Measurements from ENCODE around the gene RALGPS1. TPM values are rescaled to one million over a fixed set of nuclear protein-coding genes. Genes with fewer than 3 reads are reported as not detected.

RALGPS1 gene
- polyA plus RNA-seq, 2 of the 4 experiments (the other 2 are of a cell fraction) = 5.0 to 7.9 TPM

- CTCF ChIA-PET = interaction anchor here (0.8 to 2.1 kb wide), 3 partner anchors 11 to 45 kb away, joined by 3 to 6 read pairs (median 4); no protein-coding TSS in a partner anchor
- ATAC-seq (no peak), FAIRE-seq (no peak), DNase-seq (ENCODE audit: low read depth in 1 of 2, low spot score in 1 of 2) (no peak)
- Histone ChIP-seq H3K27ac (no peak overlapping the region), H3K4me3 (no peak overlapping the region), H3K9me3 (no peaks in the 10 kb centered on the region), H3K4me1 (peaks cover 1% of the 10 kb centered on the region; the same call in 2 of the 3 replicates), H3K4me2 (no peak overlapping the region)
- 89% methylated on average over 4 of the region's 4 CpGs for WGBS (ENCODE audit: missing lambda C conversion rate)
- POLR2A ChIA-PET = no interaction called here
- no peak for TF ChIP-seq ATOH8 (CRISPR knock-in tag; IDR thresholded peaks at IDR 0.05; ENCODE audit: low read depth)
- no peak for TF ChIP-seq GATA3 (IDR thresholded peaks at IDR 0.05; ENCODE audit: borderline replicate concordance)
- TF ChIP-seq PHF8 (IDR thresholded peaks at IDR 0.05; ENCODE audit: borderline replicate concordance, low read depth) = no peak
- TF ChIP-seq JUN (IDR thresholded peaks at IDR 0.05) = no peak
- no peak for TF ChIP-seq HOXA7 (CRISPR knock-in tag; IDR thresholded peaks at IDR 0.05)
- TF ChIP-seq ZFP36 (IDR thresholded peaks at IDR 0.05; ENCODE audit: borderline replicate concordance, partially characterized antibody) = no peak
- no peak for TF ChIP-seq TFCP2L1 (CRISPR knock-in tag; IDR thresholded peaks at IDR 0.05)
- TF ChIP-seq MYC (IDR thresholded peaks at IDR 0.05; ENCODE audit: borderline replicate concordance, low read length) = no peak
- no peak for TF ChIP-seq USF2 (IDR thresholded peaks at IDR 0.05)
- TF ChIP-seq TP53 (CRISPR knock-in tag; IDR thresholded peaks at IDR 0.05) = no peak
- TF ChIP-seq RARB (CRISPR knock-in tag; IDR thresholded peaks at IDR 0.05) = no peak
- no peak for TF ChIP-seq JUNB (IDR thresholded peaks at IDR 0.05)
- TF ChIP-seq EP300 (IDR thresholded peaks at IDR 0.05) = no peak
These were observed 238.9 kb downstream of the RALGPS1 start for GRCh38 chr9:127153501-127153900.

- CTCF ChIA-PET = no interaction called here
- FAIRE-seq (no peak), ATAC-seq (no peak), DNase-seq (ENCODE audit: low read depth in 1 of 2, low spot score in 1 of 2) (no peak)
- H3K4me2 ChIP-seq = no peak overlapping the region
- POLR2A ChIA-PET = no interaction called here
- H3K9me3 ChIP-seq = no peaks in the 10 kb centered on the region
- no peak overlapping the region for H3K27ac ChIP-seq
- 68% methylated on average over 3 of the region's 5 CpGs for WGBS (ENCODE audit: missing lambda C conversion rate)
- peaks cover 6% of the 10 kb centered on the region for H3K4me1 ChIP-seq
- H3K4me3 ChIP-seq = no peak overlapping the region
- no peak for TF ChIP-seq USF2 (IDR thresholded peaks at IDR 0.05)
- TF ChIP-seq ZFP36 (IDR thresholded peaks at IDR 0.05; ENCODE audit: borderline replicate concordance, partially characterized antibody) = no peak
- no peak for TF ChIP-seq ATOH8 (CRISPR knock-in tag; IDR thresholded peaks at IDR 0.05; ENCODE audit: low read depth)
- no peak for TF ChIP-seq CBX8 (IDR thresholded peaks at IDR 0.05)
- TF ChIP-seq ZNF302 (CRISPR knock-in tag; IDR thresholded peaks at IDR 0.05) = no peak
- TF ChIP-seq NPAS2 (CRISPR knock-in tag; IDR thresholded peaks at IDR 0.05; ENCODE audit: borderline replicate concordance) = no peak
- no peak for TF ChIP-seq RFX5 (IDR thresholded peaks at IDR 0.05)
- no peak for TF ChIP-seq SMC3 (IDR thresholded peaks at IDR 0.05)
- no peak for TF ChIP-seq HEYL (CRISPR knock-in tag; IDR thresholded peaks at IDR 0.05)
These were observed 239.4 kb downstream of the RALGPS1 start for GRCh38 chr9:127154003-127154389.

- CTCF ChIA-PET = interaction anchor here (1.1 to 1.2 kb wide), 2 partner anchors 9 to 24 kb away, joined by 3 read pairs; no protein-coding TSS in a partner anchor
- TF ChIP-seq MYC (IDR thresholded peaks at IDR 0.05; ENCODE audit: borderline replicate concordance, low read length) (no peak), RFX5 (IDR thresholded peaks at IDR 0.05) (no peak), NFE2L2 (conservative IDR thresholded peaks at IDR 0.05; ENCODE audit: low read length) (no peak), CBX8 (IDR thresholded peaks at IDR 0.05) (no peak), CHD4 (IDR thresholded peaks at IDR 0.05; ENCODE audit: borderline replicate concordance) (no peak), NPAS2 (CRISPR knock-in tag; IDR thresholded peaks at IDR 0.05; ENCODE audit: borderline replicate concordance) (no peak)
- Histone ChIP-seq H3K27ac (no peak overlapping the region), H3K4me2 (no peak overlapping the region), H3K4me1 (peaks cover 12% of the 10 kb centered on the region), H3K4me3 (no peak overlapping the region), H3K9me3 (no peaks in the 10 kb centered on the region)
- POLR2A ChIA-PET = no interaction called here
- WGBS (ENCODE audit: missing lambda C conversion rate) = 82% methylated on average over 13 of the region's 13 CpGs
- ATAC-seq = no peak
- no peak for FAIRE-seq
- no peak for DNase-seq (ENCODE audit: low read depth in 1 of 2, low spot score in 1 of 2)
These were observed 240.0 kb downstream of the RALGPS1 start for GRCh38 chr9:127154390-127155191.

All from A549 (cell line).